ENCODE data around the gene ADGRB2.
A peak's percentile ranks its signal among the peaks of the same experiment; 100 is the strongest.

ADGRB2 gene

GRCh38 chr1:31714442-31715086 lies 49.6 kb downstream of the ADGRB2 start:
- H2AFZ ChIP-seq (ENCODE audit: insufficient read depth, low read length, poor library complexity) = peak overlapping the region; percentile 4

GRCh38 chr1:31712630-31713029 lies 51.5 kb downstream of the ADGRB2 start:
- no peak overlapping the region for H3K9ac ChIP-seq (ENCODE audit: low read length)
- peak; percentile 38 to 65 for DNase-seq
- no peaks in the 10 kb centered on the region for H3K36me3 ChIP-seq (ENCODE audit: control insufficient read depth in 1 of 2, insufficient read depth in 2 of 2, low read length in 2 of 2)
- peak overlapping the region; percentile 20 for H4K91ac ChIP-seq (ENCODE audit: low read depth, low read length)
- H2BK12ac ChIP-seq (ENCODE audit: low read length) = peak overlapping the region; percentile 54
- no peaks in the 10 kb centered on the region for H3K9me3 ChIP-seq (ENCODE audit: insufficient read depth, low read depth, low read length)
- H3K4me1 ChIP-seq (ENCODE audit: control insufficient read depth in 1 of 2, insufficient read depth in 2 of 2, low read length in 2 of 2) = peaks cover 16 to 29% of the 10 kb centered on the region in 2 experiments
- H4K8ac ChIP-seq (ENCODE audit: low read depth, low read length) = no peak overlapping the region
- H3K27ac ChIP-seq (ENCODE audit: low read depth, low read length) = peak overlapping the region; percentile 6
- H3K14ac ChIP-seq (ENCODE audit: low read length) = no peak overlapping the region
- H3K79me1 ChIP-seq (ENCODE audit: low read length) = peaks cover 13% of the 10 kb centered on the region
- peak overlapping the region; percentile 56 for H2BK120ac ChIP-seq (ENCODE audit: insufficient read depth, low read length, poor library complexity)
- no peak overlapping the region for H3K23ac ChIP-seq (ENCODE audit: low read length)
- no peak overlapping the region for H4K12ac ChIP-seq (ENCODE audit: low read depth, low read length)
- H2AFZ ChIP-seq (ENCODE audit: insufficient read depth, low read length, poor library complexity) = no peak overlapping the region
- H2BK5ac ChIP-seq (ENCODE audit: low read depth, low read length, poor library complexity) = no peak overlapping the region
- H2AK5ac ChIP-seq (ENCODE audit: low read length) = no peak overlapping the region
- H3K4me3 ChIP-seq (ENCODE audit: low read depth, low read length) = no peak overlapping the region
- no peaks in the 10 kb centered on the region for H3K27me3 ChIP-seq (ENCODE audit: insufficient read depth, low read length)
- H3K4me2 ChIP-seq (ENCODE audit: low read length) = no peak overlapping the region
- WGBS (ENCODE audit: extremely low coverage, insufficient coverage, insufficient read length) = no CpG with 5 or more reads among the region's 1 CpG
- no peak overlapping the region for H3K18ac ChIP-seq (ENCODE audit: low read length)
- H3K4ac ChIP-seq (ENCODE audit: low read depth, low read length) = no peak overlapping the region
- H3K79me2 ChIP-seq (ENCODE audit: control insufficient read depth, insufficient read depth, low read length, poor library complexity) = peaks cover 2% of the 10 kb centered on the region

More at GRCh38 chr1:31714442-31715086, 49.6 kb downstream of the ADGRB2 start:
- H4K91ac ChIP-seq (ENCODE audit: low read depth, low read length) = peak overlapping the region; percentile 41
- H4K8ac ChIP-seq (ENCODE audit: low read depth, low read length) = peak overlapping the region; percentile 81
- no peak overlapping the region for H3K18ac ChIP-seq (ENCODE audit: low read length)
- no peaks in the 10 kb centered on the region for H3K9me3 ChIP-seq (ENCODE audit: insufficient read depth, low read depth, low read length)
- H3K79me1 ChIP-seq (ENCODE audit: low read length) = peaks cover 13% of the 10 kb centered on the region
- peak overlapping the region; percentile 28 for H2BK120ac ChIP-seq (ENCODE audit: insufficient read depth, low read length, poor library complexity)
- WGBS (ENCODE audit: extremely low coverage, insufficient coverage, insufficient read length) = no CpG with 5 or more reads among the region's 39 CpGs
- no peak overlapping the region for H3K4ac ChIP-seq (ENCODE audit: low read depth, low read length)
- H3K23ac ChIP-seq (ENCODE audit: low read length) = no peak overlapping the region
- peaks cover 2% of the 10 kb centered on the region for H3K79me2 ChIP-seq (ENCODE audit: control insufficient read depth, insufficient read depth, low read length, poor library complexity)
- H3K14ac ChIP-seq (ENCODE audit: low read length) = peak overlapping the region; percentile 19
- no peaks in the 10 kb centered on the region for H3K27me3 ChIP-seq (ENCODE audit: insufficient read depth, low read length)
- DNase-seq = peak; percentile 57 to 67
- H3K4me1 ChIP-seq (ENCODE audit: control insufficient read depth in 1 of 2, insufficient read depth in 2 of 2, low read length in 2 of 2) = peaks cover 15 to 25% of the 10 kb centered on the region in 2 experiments
- peak overlapping the region; percentile 31 for H2BK12ac ChIP-seq (ENCODE audit: low read length)
- no peaks in the 10 kb centered on the region for H3K36me3 ChIP-seq (ENCODE audit: control insufficient read depth in 1 of 2, insufficient read depth in 2 of 2, low read length in 2 of 2)
- no peak overlapping the region for H2BK5ac ChIP-seq (ENCODE audit: low read depth, low read length, poor library complexity)
- H4K12ac ChIP-seq (ENCODE audit: low read depth, low read length) = peak overlapping the region; percentile 5
- H3K9ac ChIP-seq (ENCODE audit: low read length) = no peak overlapping the region
- H3K4me3 ChIP-seq (ENCODE audit: low read depth, low read length) = no peak overlapping the region
- peak overlapping the region; percentile 79 for H3K4me2 ChIP-seq (ENCODE audit: low read length)
- H2AK5ac ChIP-seq (ENCODE audit: low read length) = no peak overlapping the region
- H3K27ac ChIP-seq (ENCODE audit: low read depth, low read length) = peak overlapping the region; percentile 71

GRCh38 chr1:31712068-31712467 lies 52.1 kb downstream of the ADGRB2 start:
- Histone ChIP-seq H3K9me3 (ENCODE audit: insufficient read depth, low read depth, low read length) (no peaks in the 10 kb centered on the region), H3K18ac (ENCODE audit: low read length) (no peak overlapping the region)
- WGBS (ENCODE audit: extremely low coverage, insufficient coverage, insufficient read length) = no CpG with 5 or more reads among the region's 4 CpGs

GRCh38 chr1:31708324-31708723 lies 55.8 kb downstream of the ADGRB2 start:
- Histone ChIP-seq H3K4me2 (ENCODE audit: low read length) (no peak overlapping the region), H3K79me1 (ENCODE audit: low read length) (peaks cover 23% of the 10 kb centered on the region), H4K12ac (ENCODE audit: low read depth, low read length) (no peak overlapping the region), H2AK5ac (ENCODE audit: low read length) (no peak overlapping the region), H3K4me1 (ENCODE audit: control insufficient read depth in 1 of 2, insufficient read depth in 2 of 2, low read length in 2 of 2) (peaks cover 26 to 38% of the 10 kb centered on the region in 2 experiments), H2BK5ac (ENCODE audit: low read depth, low read length, poor library complexity) (no peak overlapping the region), H3K9ac (ENCODE audit: low read length) (no peak overlapping the region), H3K9me3 (ENCODE audit: insufficient read depth, low read depth, low read length) (no peaks in the 10 kb centered on the region), H3K27me3 (ENCODE audit: insufficient read depth, low read length) (no peaks in the 10 kb centered on the region), H3K79me2 (ENCODE audit: control insufficient read depth, insufficient read depth, low read length, poor library complexity) (peaks cover 6% of the 10 kb centered on the region), H3K23ac (ENCODE audit: low read length) (no peak overlapping the region), H3K4me3 (ENCODE audit: low read depth, low read length) (no peak overlapping the region), H3K18ac (ENCODE audit: low read length) (no peak overlapping the region), H2AFZ (ENCODE audit: insufficient read depth, low read length, poor library complexity) (no peak overlapping the region), H3K27ac (ENCODE audit: low read depth, low read length) (no peak overlapping the region), H2BK12ac (ENCODE audit: low read length) (peak overlapping the region; percentile 22), H3K4ac (ENCODE audit: low read depth, low read length) (no peak overlapping the region), H2BK120ac (ENCODE audit: insufficient read depth, low read length, poor library complexity) (no peak overlapping the region), H3K36me3 (ENCODE audit: control insufficient read depth in 1 of 2, insufficient read depth in 2 of 2, low read length in 2 of 2) (no peaks in the 10 kb centered on the region), H4K91ac (ENCODE audit: low read depth, low read length) (no peak overlapping the region), H4K8ac (ENCODE audit: low read depth, low read length) (no peak overlapping the region), H3K14ac (ENCODE audit: low read length) (no peak overlapping the region)
- peak; percentile 71 to 76 for DNase-seq
- no CpG with 5 or more reads among the region's 11 CpGs for WGBS (ENCODE audit: extremely low coverage, insufficient coverage, insufficient read length)

More at GRCh38 chr1:31712068-31712467, 52.1 kb downstream of the ADGRB2 start:
- H4K91ac ChIP-seq (ENCODE audit: low read depth, low read length) = peak overlapping the region; percentile 20
- peaks cover 2% of the 10 kb centered on the region for H3K79me2 ChIP-seq (ENCODE audit: control insufficient read depth, insufficient read depth, low read length, poor library complexity)
- H2BK5ac ChIP-seq (ENCODE audit: low read depth, low read length, poor library complexity) = no peak overlapping the region
- no peak overlapping the region for H3K23ac ChIP-seq (ENCODE audit: low read length)
- no peak overlapping the region for H2AFZ ChIP-seq (ENCODE audit: insufficient read depth, low read length, poor library complexity)
- no peak overlapping the region for H2AK5ac ChIP-seq (ENCODE audit: low read length)
- no peak overlapping the region for H4K8ac ChIP-seq (ENCODE audit: low read depth, low read length)
- no peaks in the 10 kb centered on the region for H3K27me3 ChIP-seq (ENCODE audit: insufficient read depth, low read length)
- no peak overlapping the region for H3K4me3 ChIP-seq (ENCODE audit: low read depth, low read length)
- peaks cover 16 to 30% of the 10 kb centered on the region in 2 experiments for H3K4me1 ChIP-seq (ENCODE audit: control insufficient read depth in 1 of 2, insufficient read depth in 2 of 2, low read length in 2 of 2)
- H2BK120ac ChIP-seq (ENCODE audit: insufficient read depth, low read length, poor library complexity) = no peak overlapping the region
- H3K79me1 ChIP-seq (ENCODE audit: low read length) = peaks cover 13% of the 10 kb centered on the region
- H2BK12ac ChIP-seq (ENCODE audit: low read length) = peak overlapping the region; percentile 55
- peak overlapping the region; percentile 6 for H3K27ac ChIP-seq (ENCODE audit: low read depth, low read length)
- no peaks in the 10 kb centered on the region for H3K36me3 ChIP-seq (ENCODE audit: control insufficient read depth in 1 of 2, insufficient read depth in 2 of 2, low read length in 2 of 2)
- H3K4ac ChIP-seq (ENCODE audit: low read depth, low read length) = no peak overlapping the region
- H4K12ac ChIP-seq (ENCODE audit: low read depth, low read length) = no peak overlapping the region
- no peak overlapping the region for H3K4me2 ChIP-seq (ENCODE audit: low read length)
- H3K9ac ChIP-seq (ENCODE audit: low read length) = no peak overlapping the region
- H3K14ac ChIP-seq (ENCODE audit: low read length) = no peak overlapping the region
- DNase-seq = no peak
